ENCODE results near the gene TMEFF2.

TMEFF2 gene

GRCh38 chr2:192004188-192004963 is 190.4 kb downstream of the TMEFF2 start:
- Histone ChIP-seq H3K9me3 (ENCODE audit: insufficient read depth, low read depth, low read length) (no peaks in the 10 kb centered on the region), H3K4me1 (ENCODE audit: insufficient read depth, low read length) (0 out of 2 replicates have a peak, but pooled peaks cover 3% of the 10 kb centered on the region), H3K36me3 (ENCODE audit: insufficient read depth, low read depth, low read length) (no peaks in the 10 kb centered on the region), H3K9ac (ENCODE audit: low read depth, low read length) (no peak overlapping the region), H3K4me3 (ENCODE audit: low read length) (no peak overlapping the region), H3K27ac (ENCODE audit: low read length) (no peak overlapping the region), H3K27me3 (ENCODE audit: insufficient read depth, low read length) (no peaks in the 10 kb centered on the region)

GRCh38 chr2:192002418-192002817 is 192.3 kb downstream of the TMEFF2 start:
- Histone ChIP-seq H3K27ac (ENCODE audit: low read length) (no peak overlapping the region), H3K4me1 (ENCODE audit: insufficient read depth, low read length) (no peaks in the 10 kb centered on the region), H3K27me3 (ENCODE audit: insufficient read depth, low read length) (no peaks in the 10 kb centered on the region), H3K4me3 (ENCODE audit: low read length) (no peak overlapping the region), H3K9ac (ENCODE audit: low read depth, low read length) (no peak overlapping the region), H3K36me3 (ENCODE audit: insufficient read depth, low read depth, low read length) (no peaks in the 10 kb centered on the region), H3K9me3 (ENCODE audit: insufficient read depth, low read depth, low read length) (no peaks in the 10 kb centered on the region)

GRCh38 chr2:192000196-192000980 is 194.3 kb downstream of the TMEFF2 start:
- no peaks in the 10 kb centered on the region for H3K9me3 ChIP-seq (ENCODE audit: insufficient read depth, low read depth, low read length)
- no peak overlapping the region for H3K27ac ChIP-seq (ENCODE audit: low read length)
- H3K9ac ChIP-seq (ENCODE audit: low read depth, low read length): no peak overlapping the region
- no peaks in the 10 kb centered on the region for H3K27me3 ChIP-seq (ENCODE audit: insufficient read depth, low read length)
- no peak overlapping the region for H3K4me3 ChIP-seq (ENCODE audit: low read length)
- no peaks in the 10 kb centered on the region for H3K36me3 ChIP-seq (ENCODE audit: insufficient read depth, low read depth, low read length)
- H3K4me1 ChIP-seq (ENCODE audit: insufficient read depth, low read length): peaks cover 5% of the 10 kb centered on the region; the same call in 1 of the 2 replicates

GRCh38 chr2:191999101-191999841 is 195.5 kb downstream of the TMEFF2 start:
- Histone ChIP-seq H3K27ac (ENCODE audit: low read length) (no peak overlapping the region), H3K9ac (ENCODE audit: low read depth, low read length) (no peak overlapping the region), H3K27me3 (ENCODE audit: insufficient read depth, low read length) (no peaks in the 10 kb centered on the region), H3K9me3 (ENCODE audit: insufficient read depth, low read depth, low read length) (no peaks in the 10 kb centered on the region), H3K36me3 (ENCODE audit: insufficient read depth, low read depth, low read length) (no peaks in the 10 kb centered on the region), H3K4me1 (ENCODE audit: insufficient read depth, low read length) (peaks cover 14% of the 10 kb centered on the region; the same call in 1 of the 2 replicates), H3K4me3 (ENCODE audit: low read length) (no peak overlapping the region)

DNA sequence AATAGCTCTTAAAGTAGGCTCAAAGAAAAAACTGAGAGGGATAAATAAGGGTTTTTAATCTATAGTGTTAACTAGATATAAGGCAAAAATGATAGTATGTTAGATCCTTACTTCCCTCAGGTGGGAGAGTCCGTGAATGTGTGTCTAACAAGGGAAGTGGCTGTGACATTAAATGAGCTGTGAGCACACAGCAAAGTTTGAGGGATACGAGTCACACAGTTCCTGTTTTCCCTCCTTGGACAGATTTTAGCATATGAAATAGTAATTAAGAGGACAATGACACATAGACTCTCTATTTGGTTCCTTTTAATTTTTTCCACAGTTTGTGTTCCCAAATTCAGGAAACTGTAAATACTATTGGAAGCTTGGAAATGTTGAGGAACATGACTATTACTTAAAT is 199.4 kb downstream of the TMEFF2 start:
- Histone ChIP-seq H3K9ac (ENCODE audit: low read depth, low read length) (no peak overlapping the region), H3K27me3 (ENCODE audit: insufficient read depth, low read length) (no peaks in the 10 kb centered on the region), H3K4me3 (ENCODE audit: low read length) (no peak overlapping the region), H3K27ac (ENCODE audit: low read length) (no peak overlapping the region), H3K9me3 (ENCODE audit: insufficient read depth, low read depth, low read length) (no peaks in the 10 kb centered on the region), H3K36me3 (ENCODE audit: insufficient read depth, low read depth, low read length) (no peaks in the 10 kb centered on the region), H3K4me1 (ENCODE audit: insufficient read depth, low read length) (peaks cover 14% of the 10 kb centered on the region; the same call in 1 of the 2 replicates)

GRCh38 chr2:191994749-191995148 is 200.0 kb downstream of the TMEFF2 start:
- no peak overlapping the region for H3K4me3 ChIP-seq (ENCODE audit: low read length)
- peaks cover 14% of the 10 kb centered on the region; the same call in 1 of the 2 replicates for H3K4me1 ChIP-seq (ENCODE audit: insufficient read depth, low read length)
- H3K9me3 ChIP-seq (ENCODE audit: insufficient read depth, low read depth, low read length): no peaks in the 10 kb centered on the region
- no peaks in the 10 kb centered on the region for H3K27me3 ChIP-seq (ENCODE audit: insufficient read depth, low read length)
- no peak overlapping the region for H3K27ac ChIP-seq (ENCODE audit: low read length)
- H3K36me3 ChIP-seq (ENCODE audit: insufficient read depth, low read depth, low read length): no peaks in the 10 kb centered on the region
- H3K9ac ChIP-seq (ENCODE audit: low read depth, low read length): no peak overlapping the region

- no peaks in the 10 kb centered on the region for H3K9me3 ChIP-seq (ENCODE audit: insufficient read depth, low read depth, low read length)
- H3K4me1 ChIP-seq (ENCODE audit: insufficient read depth, low read length): peaks cover 14% of the 10 kb centered on the region; the same call in 1 of the 2 replicates
- H3K4me3 ChIP-seq (ENCODE audit: low read length): no peak overlapping the region
- H3K9ac ChIP-seq (ENCODE audit: low read depth, low read length): no peak overlapping the region
- H3K27ac ChIP-seq (ENCODE audit: low read length): no peak overlapping the region
- H3K36me3 ChIP-seq (ENCODE audit: insufficient read depth, low read depth, low read length): no peaks in the 10 kb centered on the region
- H3K27me3 ChIP-seq (ENCODE audit: insufficient read depth, low read length): no peaks in the 10 kb centered on the region
Observed at GRCh38 chr2:191991442-191991841, 203.3 kb downstream of the TMEFF2 start.

DNA sequence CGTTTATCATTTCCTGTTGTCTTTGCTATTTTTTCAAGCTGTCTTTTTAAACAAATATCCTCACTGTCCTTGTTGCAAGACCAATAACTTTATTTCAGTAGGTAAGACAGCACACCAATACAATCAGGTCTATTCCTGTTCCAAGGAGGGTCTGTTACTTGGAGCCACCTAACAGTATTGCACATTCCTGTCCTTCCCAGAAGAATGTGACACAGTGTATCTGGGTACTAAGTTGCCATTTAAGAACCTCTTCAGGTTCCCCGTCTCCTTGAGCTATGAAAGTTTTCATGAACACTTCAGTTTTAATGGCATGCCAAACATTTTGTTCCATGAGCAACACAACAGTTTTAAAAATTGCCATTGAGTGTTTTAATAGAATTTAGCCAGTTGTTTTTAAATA is 209.0 kb downstream of the TMEFF2 start:
- Histone ChIP-seq H3K27me3 (ENCODE audit: insufficient read depth, low read length) (no peaks in the 10 kb centered on the region), H3K9me3 (ENCODE audit: insufficient read depth, low read depth, low read length) (no peaks in the 10 kb centered on the region), H3K27ac (ENCODE audit: low read length) (no peak overlapping the region), H3K9ac (ENCODE audit: low read depth, low read length) (no peak overlapping the region), H3K4me1 (ENCODE audit: insufficient read depth, low read length) (0 out of 2 replicates have a peak, but pooled peaks cover under 1% of the 10 kb centered on the region), H3K36me3 (ENCODE audit: insufficient read depth, low read depth, low read length) (no peaks in the 10 kb centered on the region), H3K4me3 (ENCODE audit: low read length) (no peak overlapping the region)

DNA sequence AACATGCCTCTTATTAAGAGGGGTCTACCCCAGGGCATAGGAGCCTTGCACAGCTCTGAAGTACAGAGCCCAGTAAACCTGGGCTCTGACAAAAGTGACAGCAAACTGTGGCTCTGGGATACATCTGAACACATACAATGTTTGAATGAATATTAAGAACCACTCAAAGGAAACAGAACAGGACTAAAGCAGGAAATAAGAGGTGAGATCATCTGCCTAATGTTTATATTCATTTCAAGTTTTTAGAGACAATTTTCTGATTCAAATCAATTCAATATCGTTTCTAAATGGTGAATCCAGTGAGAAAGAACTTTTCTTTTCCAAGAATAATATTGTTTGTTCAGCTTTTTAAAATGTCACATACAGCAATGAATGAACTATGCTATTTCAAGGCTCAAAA is 211.1 kb downstream of the TMEFF2 start:
- H3K27ac ChIP-seq (ENCODE audit: low read length): no peak overlapping the region
- H3K4me3 ChIP-seq (ENCODE audit: low read length): no peak overlapping the region
- H3K36me3 ChIP-seq (ENCODE audit: insufficient read depth, low read depth, low read length): no peaks in the 10 kb centered on the region
- H3K9me3 ChIP-seq (ENCODE audit: insufficient read depth, low read depth, low read length): no peaks in the 10 kb centered on the region
- H3K9ac ChIP-seq (ENCODE audit: low read depth, low read length): no peak overlapping the region
- H3K27me3 ChIP-seq (ENCODE audit: insufficient read depth, low read length): no peaks in the 10 kb centered on the region
- H3K4me1 ChIP-seq (ENCODE audit: insufficient read depth, low read length): peaks cover 10% of the 10 kb centered on the region; the same call in 1 of the 2 replicates

DNA sequence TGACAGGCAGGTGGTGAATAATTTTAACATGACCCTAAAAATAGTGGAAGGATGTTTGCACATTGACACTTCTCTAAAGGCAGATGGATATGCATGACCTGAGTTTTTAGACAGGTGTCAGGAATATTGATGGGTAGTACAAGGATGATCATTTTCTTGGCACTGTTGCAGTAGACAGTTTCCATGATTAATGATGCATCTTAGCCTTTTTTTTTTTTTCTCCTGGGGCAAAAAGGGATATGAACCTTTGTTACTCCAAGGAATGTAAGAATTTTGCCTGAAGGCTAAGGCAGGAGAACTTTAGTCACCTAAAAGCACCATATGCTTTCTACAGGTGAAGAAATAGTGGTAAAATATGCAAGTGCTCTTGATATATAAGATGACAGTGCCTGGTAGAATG is 211.5 kb downstream of the TMEFF2 start:
- no peaks in the 10 kb centered on the region for H3K27me3 ChIP-seq (ENCODE audit: insufficient read depth, low read length)
- H3K4me3 ChIP-seq (ENCODE audit: low read length): no peak overlapping the region
- no peak overlapping the region for H3K27ac ChIP-seq (ENCODE audit: low read length)
- H3K9ac ChIP-seq (ENCODE audit: low read depth, low read length): no peak overlapping the region
- H3K9me3 ChIP-seq (ENCODE audit: insufficient read depth, low read depth, low read length): no peaks in the 10 kb centered on the region
- peaks cover 14% of the 10 kb centered on the region; the same call in 1 of the 2 replicates for H3K4me1 ChIP-seq (ENCODE audit: insufficient read depth, low read length)
- H3K36me3 ChIP-seq (ENCODE audit: insufficient read depth, low read depth, low read length): no peaks in the 10 kb centered on the region

DNA sequence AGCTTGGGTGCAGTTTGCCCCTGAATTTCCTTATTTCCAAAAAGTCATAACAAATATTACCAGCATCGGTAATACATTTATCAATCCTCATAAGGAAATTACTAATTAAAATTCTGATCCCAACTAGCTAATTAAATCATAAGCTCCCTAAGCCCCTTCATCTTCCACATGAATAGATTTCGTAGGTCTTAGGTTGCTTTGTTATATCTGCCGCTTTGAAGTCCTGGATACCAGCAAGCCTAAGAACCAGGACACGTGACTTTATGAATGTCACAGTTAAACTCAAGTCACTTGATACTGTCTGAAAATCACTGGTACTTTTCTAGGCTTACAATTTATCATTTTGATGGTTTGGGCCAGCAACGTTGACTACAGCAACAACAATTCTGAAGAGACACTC is 213.0 kb downstream of the TMEFF2 start:
- peaks cover 16% of the 10 kb centered on the region; the same call in 1 of the 2 replicates for H3K4me1 ChIP-seq (ENCODE audit: insufficient read depth, low read length)
- H3K4me3 ChIP-seq (ENCODE audit: low read length): no peak overlapping the region
- no peak overlapping the region for H3K9ac ChIP-seq (ENCODE audit: low read depth, low read length)
- H3K27me3 ChIP-seq (ENCODE audit: insufficient read depth, low read length): no peaks in the 10 kb centered on the region
- no peak overlapping the region for H3K27ac ChIP-seq (ENCODE audit: low read length)
- no peaks in the 10 kb centered on the region for H3K9me3 ChIP-seq (ENCODE audit: insufficient read depth, low read depth, low read length)
- no peaks in the 10 kb centered on the region for H3K36me3 ChIP-seq (ENCODE audit: insufficient read depth, low read depth, low read length)

Data from iPS-20b (cell line).